Fibroblast of the aortic adventitia (primary cell): ENCODE results near the gene STXBP1. TPM values are rescaled to one million over a fixed set of nuclear protein-coding genes. Genes with fewer than 3 reads are reported as not detected.
"Not testable (repeated sequence)": the region's sequence is repeated elsewhere in the genome, so short reads cannot be mapped to it uniquely, and the experiment has no call there.

ENCODE experiments used
- DNase-seq: peaks from one replicate; pipeline ENCODE4 v3.0.0-alpha.2; 2010; ENCODE audit warnings: low read depth
- H3K4me3 ChIP-seq: 2 replicates; pipeline ENCODE4 v1.5.1; 2011; ENCODE audit warnings: low read depth, mild to moderate bottlenecking, control low read depth, low read length, moderate library complexity
- CTCF ChIP-seq: IDR thresholded peaks from 2 replicates; pipeline ENCODE4 v1.5.1; 2011; ENCODE audit warnings: mild to moderate bottlenecking, low read length, control low read depth, inconsistent platforms; ENCODE audit not compliant: insufficient read depth
- total RNA-seq: library from RNA; depleted of rRNA; stranded (reverse); fragments of >200 nt; gene quantifications from 2 replicates; pipeline ENCODE4 v1.2.3, GENCODE V29; 2012; ENCODE audit warnings: low replicate concordance

STXBP1 gene
- total RNA-seq, 1 donor = 25.5 TPM

- peak; percentile 96 for DNase-seq
- peak overlapping the region; percentile 64 for H3K4me3 ChIP-seq
- peak; percentile 50 for TF ChIP-seq CTCF
These were observed 32.9 kb upstream of the STXBP1 start for GRCh38 chr9:127578952-127579853.

DNA sequence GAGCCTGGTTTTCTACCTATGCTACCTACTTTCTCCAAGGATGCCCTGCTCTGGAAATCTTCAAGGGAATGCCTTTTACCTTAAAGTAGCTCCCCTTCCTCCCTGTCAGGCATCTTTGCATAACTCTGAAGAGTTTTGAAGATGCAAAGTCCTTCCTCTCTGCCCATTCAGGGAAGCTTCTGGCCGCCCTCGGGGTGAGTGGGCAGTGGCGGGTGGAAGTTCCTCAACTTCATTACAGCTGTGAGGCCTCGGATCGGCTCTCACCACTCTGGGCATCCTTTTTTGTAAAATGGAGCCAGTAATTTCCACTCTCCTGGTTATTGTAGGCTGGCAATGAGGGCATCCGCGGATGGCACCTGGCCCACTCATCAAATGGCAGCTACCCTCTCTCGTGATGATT lies 31.7 kb upstream of the STXBP1 start:
- H3K4me3 ChIP-seq = no peak overlapping the region
- no peak for TF ChIP-seq CTCF
- DNase-seq = no peak

- no peak for TF ChIP-seq CTCF
- H3K4me3 ChIP-seq = no peak overlapping the region
- no peak for DNase-seq
These were observed 31.1 kb upstream of the STXBP1 start for GRCh38 chr9:127580879-127581475.

DNA sequence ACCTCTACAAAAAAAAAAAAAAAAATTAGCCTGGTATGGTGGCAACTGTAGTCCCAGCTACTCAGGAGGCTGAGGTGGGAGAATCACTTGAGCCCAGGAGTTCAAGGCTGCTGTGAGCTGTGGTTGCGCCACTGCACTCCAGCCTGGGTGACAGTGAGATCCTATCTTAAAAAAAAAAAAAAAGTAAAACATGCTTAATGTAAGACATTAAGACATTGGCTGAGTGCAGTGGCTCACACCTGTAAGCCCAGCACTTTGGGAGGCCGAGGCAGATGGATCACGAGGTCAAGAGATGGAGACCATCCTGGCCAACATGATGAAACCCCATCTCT lies 27.6 kb upstream of the STXBP1 start:
- not testable (repeated sequence) for DNase-seq, H3K4me3 ChIP-seq

- no peak overlapping the region for H3K4me3 ChIP-seq
- no peak for TF ChIP-seq CTCF
- DNase-seq = no peak
These were observed 26.8 kb upstream of the STXBP1 start for GRCh38 chr9:127585161-127585819.

- no peak for TF ChIP-seq CTCF
- no peak overlapping the region for H3K4me3 ChIP-seq
These were observed 26.0 kb upstream of the STXBP1 start for GRCh38 chr9:127586096-127586495.

DNA sequence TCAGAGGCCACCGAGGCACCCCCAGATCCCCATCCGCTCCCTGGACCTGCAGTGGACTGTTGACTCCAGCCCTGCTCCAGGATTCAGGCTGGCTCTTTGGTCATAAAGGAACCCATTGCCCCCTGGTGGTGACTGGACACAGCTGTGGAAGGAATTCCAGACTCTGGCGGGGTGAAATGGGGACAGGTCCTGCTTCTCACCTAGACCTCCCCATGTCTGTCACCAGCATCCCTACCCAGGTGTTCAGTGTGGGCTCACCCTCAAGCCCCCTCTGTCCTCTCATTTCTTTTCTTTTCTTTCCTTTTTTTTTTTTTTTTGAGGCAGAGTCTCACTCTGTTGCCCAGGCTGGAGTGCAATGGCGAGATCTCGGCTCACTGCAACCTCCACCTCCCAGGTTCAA lies 25.5 kb upstream of the STXBP1 start:
- TF ChIP-seq CTCF = peak; percentile 92
- peak; percentile 88 for DNase-seq
- no peak overlapping the region for H3K4me3 ChIP-seq

More at GRCh38 chr9:127586096-127586495, 26.0 kb upstream of the STXBP1 start:
- DNase-seq = no peak
